ENCODE measurements around the gene SH3BGR.

DNA sequence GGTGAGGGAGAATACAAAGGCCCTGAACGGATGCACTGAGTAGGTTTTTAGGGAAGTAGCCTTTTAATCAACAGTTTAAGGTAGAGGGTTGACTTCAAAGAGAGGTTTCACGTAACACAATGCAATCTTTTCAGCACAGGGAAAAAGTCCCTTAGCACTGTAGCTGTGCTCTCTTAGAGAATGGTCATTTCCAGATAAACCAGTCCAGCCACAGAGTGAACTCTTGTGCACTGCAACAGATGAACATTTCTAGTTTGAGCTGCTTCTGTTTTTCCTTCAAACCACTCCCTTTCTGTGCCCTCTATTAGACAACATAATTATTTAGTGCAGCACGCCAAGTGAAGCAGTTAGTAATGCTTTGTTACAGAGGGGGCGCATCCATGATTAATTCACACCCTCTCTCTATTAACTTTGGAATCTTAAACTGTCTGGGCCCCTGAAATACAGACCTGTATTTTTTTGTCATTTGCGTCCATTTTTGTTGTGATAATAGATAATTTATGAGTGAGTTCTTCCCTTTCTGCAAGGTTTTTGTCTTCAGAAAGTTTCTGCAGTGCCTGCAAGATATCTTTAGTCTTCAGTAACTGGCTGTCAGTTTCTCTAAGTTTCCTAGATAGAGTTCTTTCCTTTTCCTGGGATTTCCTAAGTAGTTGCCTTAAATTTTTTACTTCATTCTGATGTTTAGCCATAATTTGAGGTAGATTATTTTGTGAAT lies 29.1 kb upstream of the SH3BGR start:
- TF ChIP-seq POLR2A (IDR thresholded peaks at IDR 0.05; ENCODE audit: low read length): no peak
- TF ChIP-seq GATA1 (IDR thresholded peaks at IDR 0.05; ENCODE audit: low read depth, low read length): no peak
